DOHH2 (cell line): ENCODE results near the gene BMS1.
A peak's percentile ranks its signal among the peaks of the same experiment; 100 is the strongest.

ENCODE experiments used
- H3F3A ChIP-seq: fragments of 200-600 bp; sonication (generic), shearing (Covaris generic); 2 replicates; pipeline ENCODE4 v1.6.0; 2016; ENCODE audit warnings: antibody characterized with exemption, mild to moderate bottlenecking; ENCODE audit not compliant: control insufficient read depth, insufficient read depth
- H3K27ac ChIP-seq: fragments of 200-600 bp; sonication (generic); 2 replicates; pipeline ENCODE4 v1.5.1; 2014; ENCODE audit warnings: low read depth, mild to moderate bottlenecking, low read length, moderate library complexity
- H3K27me3 ChIP-seq: fragments of 200-600 bp; sonication (generic); 2 replicates; pipeline ENCODE4 v1.6.1; 2014; ENCODE audit warnings: mild to moderate bottlenecking, low read length, mixed read lengths; ENCODE audit not compliant: control insufficient read depth
- H3K36me3 ChIP-seq: fragments of 200-600 bp; sonication (generic); 2 replicates; pipeline ENCODE4 v1.6.1; 2014; ENCODE audit warnings: mild to moderate bottlenecking, low read length, moderate library complexity, mixed read lengths; ENCODE audit not compliant: control insufficient read depth
- H3K4me1 ChIP-seq: fragments of 200-600 bp; sonication (generic); 2 replicates; pipeline ENCODE4 v1.6.1; 2014; ENCODE audit warnings: mild to moderate bottlenecking, low read length, mixed read lengths; ENCODE audit not compliant: control insufficient read depth
- H3K4me2 ChIP-seq: fragments of 200-600 bp; sonication (generic); 2 replicates; pipeline ENCODE4 v1.6.0; 2014; ENCODE audit warnings: mild to moderate bottlenecking, low read length, moderate library complexity
- H3K4me3 ChIP-seq: fragments of 200-600 bp; sonication (generic); 2 replicates; pipeline ENCODE4 v1.5.1; 2014; ENCODE audit warnings: mild to moderate bottlenecking, low read length, mixed read lengths
- H3K79me2 ChIP-seq: fragments of 200-600 bp; sonication (generic); 2 replicates; pipeline ENCODE4 v1.6.1; 2014; ENCODE audit warnings: mild to moderate bottlenecking, low read length, mixed read lengths; ENCODE audit not compliant: control insufficient read depth
- H3K9me2 ChIP-seq: fragments of 200-600 bp; sonication (generic); replicated peaks from 2 replicates; pipeline ENCODE4 v1.6.1; 2014; ENCODE audit warnings: mild to moderate bottlenecking, low read length, mixed read lengths; ENCODE audit not compliant: control insufficient read depth
- H3K9me3 ChIP-seq: fragments of 200-600 bp; sonication (generic); 2 replicates; pipeline ENCODE4 v1.6.1; 2014; ENCODE audit warnings: antibody characterized with exemption, low read length, mixed read lengths; ENCODE audit not compliant: control insufficient read depth, insufficient read depth
- H4K20me1 ChIP-seq: fragments of 200-600 bp; sonication (generic); 2 replicates; pipeline ENCODE4 v1.6.0; 2014; ENCODE audit warnings: low read depth, mild to moderate bottlenecking, antibody characterized with exemption, low read length, moderate library complexity; ENCODE audit not compliant: control insufficient read depth, insufficient read depth
- EZH2phosphoT487 ChIP-seq: fragments of 200-600 bp; sonication (generic); IDR thresholded peaks from 2 replicates; pipeline ENCODE4 v1.6.1; 2017; ENCODE audit warnings: borderline replicate concordance, mild to moderate bottlenecking, antibody characterized with exemption, low read length, moderate library complexity, mixed read lengths
- TF ChIP-seq, protein P1 (sequence below): fragments of 200-600 bp; sonication (generic); IDR thresholded peaks from one replicate; pipeline ENCODE4 v1.5.1; 2014; ENCODE audit warnings: antibody characterized with exemption, mild to moderate bottlenecking, low read depth, low read length; ENCODE audit not compliant: poor library complexity, severe bottlenecking

Gene BMS1

GRCh38 chr10:42864575-42864974 is 82.0 kb downstream of the BMS1 start:
- Histone ChIP-seq H3K9me3 (no peaks in the 10 kb centered on the region), H3K4me2 (no peak overlapping the region), H3K4me3 (no peak overlapping the region), H3F3A (no peaks in the 10 kb centered on the region), H3K9me2 (no peaks in the 10 kb centered on the region), H3K79me2 (no peaks in the 10 kb centered on the region), H4K20me1 (no peaks in the 10 kb centered on the region), H3K27ac (no peak overlapping the region), H3K27me3 (no peaks in the 10 kb centered on the region), H3K36me3 (no peaks in the 10 kb centered on the region), H3K4me1 (no peaks in the 10 kb centered on the region)
- TF ChIP-seq EZH2phosphoT487: no peak
- TF ChIP-seq, protein P1, sequence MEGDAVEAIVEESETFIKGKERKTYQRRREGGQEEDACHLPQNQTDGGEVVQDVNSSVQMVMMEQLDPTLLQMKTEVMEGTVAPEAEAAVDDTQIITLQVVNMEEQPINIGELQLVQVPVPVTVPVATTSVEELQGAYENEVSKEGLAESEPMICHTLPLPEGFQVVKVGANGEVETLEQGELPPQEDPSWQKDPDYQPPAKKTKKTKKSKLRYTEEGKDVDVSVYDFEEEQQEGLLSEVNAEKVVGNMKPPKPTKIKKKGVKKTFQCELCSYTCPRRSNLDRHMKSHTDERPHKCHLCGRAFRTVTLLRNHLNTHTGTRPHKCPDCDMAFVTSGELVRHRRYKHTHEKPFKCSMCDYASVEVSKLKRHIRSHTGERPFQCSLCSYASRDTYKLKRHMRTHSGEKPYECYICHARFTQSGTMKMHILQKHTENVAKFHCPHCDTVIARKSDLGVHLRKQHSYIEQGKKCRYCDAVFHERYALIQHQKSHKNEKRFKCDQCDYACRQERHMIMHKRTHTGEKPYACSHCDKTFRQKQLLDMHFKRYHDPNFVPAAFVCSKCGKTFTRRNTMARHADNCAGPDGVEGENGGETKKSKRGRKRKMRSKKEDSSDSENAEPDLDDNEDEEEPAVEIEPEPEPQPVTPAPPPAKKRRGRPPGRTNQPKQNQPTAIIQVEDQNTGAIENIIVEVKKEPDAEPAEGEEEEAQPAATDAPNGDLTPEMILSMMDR: peak; percentile 35

DNA sequence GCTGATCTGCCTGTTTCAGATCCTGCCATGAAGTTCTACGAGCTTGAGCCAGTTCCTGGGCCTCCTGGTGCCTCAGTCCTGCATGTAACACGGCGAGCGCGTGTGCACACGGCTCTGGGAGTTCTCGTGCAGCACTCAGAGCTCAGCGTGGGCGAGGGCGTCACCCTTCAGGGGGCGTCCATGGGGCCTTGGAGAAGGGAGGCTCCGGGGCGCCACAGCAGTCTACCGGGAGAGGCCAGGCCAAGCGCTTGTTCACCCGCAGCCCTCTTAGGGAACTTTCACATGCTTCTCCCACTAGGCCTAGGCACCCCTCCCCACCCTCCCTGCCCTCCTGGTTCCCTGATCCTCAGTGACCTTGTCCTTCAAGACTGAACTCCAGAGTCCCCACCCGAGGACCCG is 83.1 kb downstream of the BMS1 start:
- H3K9me3 ChIP-seq: no peaks in the 10 kb centered on the region
- no peak overlapping the region for H3K4me3 ChIP-seq
- H3K4me2 ChIP-seq: no peak overlapping the region
- H3K27ac ChIP-seq: no peak overlapping the region
- no peaks in the 10 kb centered on the region for H3F3A ChIP-seq
- H3K4me1 ChIP-seq: no peaks in the 10 kb centered on the region
- no peaks in the 10 kb centered on the region for H4K20me1 ChIP-seq
- no peak for TF ChIP-seq EZH2phosphoT487
- TF ChIP-seq, protein P1: no peak
- H3K79me2 ChIP-seq: no peaks in the 10 kb centered on the region
- no peaks in the 10 kb centered on the region for H3K36me3 ChIP-seq
- no peaks in the 10 kb centered on the region for H3K9me2 ChIP-seq
- H3K27me3 ChIP-seq: no peaks in the 10 kb centered on the region

DNA sequence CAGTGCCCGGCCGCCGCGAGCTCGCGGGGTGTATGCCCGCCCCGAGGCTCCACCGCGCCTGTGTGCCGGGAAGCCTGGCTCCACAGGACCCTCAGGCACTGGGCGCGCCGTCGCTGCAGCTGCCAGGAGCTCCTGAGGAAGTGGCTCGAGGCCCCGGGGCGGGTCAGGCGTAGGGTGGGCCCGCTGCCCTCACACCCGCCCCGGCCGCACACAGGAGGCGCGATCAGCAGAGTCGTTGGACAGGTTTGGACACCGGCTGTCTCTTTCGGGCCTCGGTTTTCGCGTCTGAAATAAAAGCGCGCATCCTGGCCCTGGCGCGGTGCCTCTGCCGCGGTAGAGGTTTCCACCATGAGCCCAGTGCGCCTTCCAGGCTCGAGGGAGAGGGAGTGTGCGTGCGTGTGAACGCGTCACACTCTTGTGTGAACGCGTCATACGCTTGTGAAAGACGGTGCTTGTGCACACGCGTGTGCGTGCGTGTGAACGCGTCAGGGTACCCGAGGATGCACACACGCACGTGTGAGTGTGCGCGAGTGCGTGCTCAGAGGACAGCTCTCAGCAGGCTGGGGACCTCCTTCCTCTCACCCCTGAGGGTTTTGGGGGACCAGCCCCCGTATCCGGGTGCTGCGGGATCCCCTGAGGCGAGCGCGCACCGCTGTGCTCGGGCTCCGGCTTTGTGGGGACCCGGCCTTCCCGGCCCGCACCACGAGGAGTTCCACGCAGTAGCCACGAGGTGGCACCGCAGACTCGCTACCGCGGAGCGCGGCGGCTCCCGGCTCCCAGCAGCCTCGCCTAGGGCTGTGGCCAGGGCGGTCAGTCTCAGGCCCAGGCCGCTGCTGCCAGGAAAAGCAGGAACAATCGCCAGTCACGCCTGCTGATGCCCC is 83.8 kb downstream of the BMS1 start:
- Histone ChIP-seq H4K20me1 (no peaks in the 10 kb centered on the region), H3K9me3 (no peaks in the 10 kb centered on the region), H3K4me3 (no peak overlapping the region), H3K27me3 (no peaks in the 10 kb centered on the region), H3K4me2 (no peak overlapping the region), H3K79me2 (no peaks in the 10 kb centered on the region), H3K36me3 (no peaks in the 10 kb centered on the region), H3K27ac (no peak overlapping the region), H3K9me2 (no peaks in the 10 kb centered on the region), H3F3A (no peaks in the 10 kb centered on the region), H3K4me1 (no peaks in the 10 kb centered on the region)
- TF ChIP-seq EZH2phosphoT487: no peak
- TF ChIP-seq, protein P1: peak; percentile 37
